GM12892 (cell line): ENCODE results near the gene ALPL.

Experiments used
- POLR2A ChIP-seq: IDR thresholded peaks from 2 replicates; pipeline ENCODE4 v1.6.1; 2011; ENCODE audit warnings: low read depth, low read length, control low read depth
- POLR2AphosphoS5 ChIP-seq: IDR thresholded peaks from 2 replicates; pipeline ENCODE4 v1.6.1; 2011; ENCODE audit warnings: low read depth, low read length, control low read depth

DNA sequence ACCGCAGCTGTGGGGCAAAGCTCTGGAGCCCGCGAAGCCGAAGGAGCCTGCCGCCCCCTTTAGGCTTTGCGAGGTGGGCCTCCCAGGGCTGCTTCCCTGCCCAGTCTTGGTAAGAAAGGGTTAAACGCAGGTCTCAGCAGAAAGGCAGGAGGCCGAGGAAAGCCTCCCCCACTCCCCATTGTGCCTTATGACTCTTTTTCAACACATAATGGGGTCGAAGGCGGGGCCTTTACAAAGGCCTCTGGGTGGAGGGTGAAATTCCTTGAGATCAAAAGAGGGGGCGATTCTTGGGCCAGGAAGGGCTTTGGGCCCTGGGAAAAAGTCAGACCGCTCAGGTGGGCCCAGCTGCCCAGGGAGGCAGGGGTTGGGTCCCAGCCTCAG, 880 bp downstream of the ALPL start:
- TF ChIP-seq POLR2AphosphoS5 (no peak), POLR2A (no peak)
